Measurements from ENCODE around the gene KLF18. TPM values are rescaled to one million over a fixed set of nuclear protein-coding genes. Genes with fewer than 3 reads are reported as not detected.
"Not testable (repeated sequence)": the region's sequence is repeated elsewhere in the genome, so short reads cannot be mapped to it uniquely, and the experiment has no call there.

The KLF18 gene
- total RNA-seq, 1 experiment from 2014 or later: not detected

GRCh38 chr1:44120398-44120949 lies 21.0 kb downstream of the KLF18 start:
- no peak for DNase-seq (ENCODE audit: low spot score)

DNA sequence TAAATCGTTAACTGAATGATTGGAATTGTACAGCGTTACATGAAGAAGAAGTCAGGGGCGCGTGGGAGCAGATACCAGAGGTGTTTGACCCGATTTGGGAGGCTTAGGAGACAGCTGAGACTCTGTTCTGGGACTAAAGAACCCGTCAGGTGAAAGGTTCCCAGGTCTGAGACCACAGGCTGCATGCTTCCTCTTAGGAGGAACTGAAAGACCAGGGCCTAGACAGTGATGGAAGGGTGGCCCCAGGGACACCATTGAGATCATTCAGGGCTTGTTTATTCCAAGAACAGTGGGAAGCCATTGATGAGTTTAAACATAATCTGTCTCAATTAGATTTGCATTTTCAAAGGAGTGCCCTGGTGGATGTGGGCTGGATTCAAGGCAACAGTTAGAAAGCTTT lies 21.9 kb downstream of the KLF18 start:
- no peak for DNase-seq (ENCODE audit: low spot score)

GRCh38 chr1:44118682-44119081 lies 22.7 kb downstream of the KLF18 start, which contains the start of gene KLF17:
Gene KLF17, plus strand, starts transcription at chr1:44118821. Its CDS starts 87 bp downstream, at chr1:44118908.
- DNase-seq (ENCODE audit: low spot score): no peak

GRCh38 chr1:44117272-44117671 lies 24.2 kb downstream of the KLF18 start:
- DNase-seq (ENCODE audit: low spot score): not testable (repeated sequence)

DNA sequence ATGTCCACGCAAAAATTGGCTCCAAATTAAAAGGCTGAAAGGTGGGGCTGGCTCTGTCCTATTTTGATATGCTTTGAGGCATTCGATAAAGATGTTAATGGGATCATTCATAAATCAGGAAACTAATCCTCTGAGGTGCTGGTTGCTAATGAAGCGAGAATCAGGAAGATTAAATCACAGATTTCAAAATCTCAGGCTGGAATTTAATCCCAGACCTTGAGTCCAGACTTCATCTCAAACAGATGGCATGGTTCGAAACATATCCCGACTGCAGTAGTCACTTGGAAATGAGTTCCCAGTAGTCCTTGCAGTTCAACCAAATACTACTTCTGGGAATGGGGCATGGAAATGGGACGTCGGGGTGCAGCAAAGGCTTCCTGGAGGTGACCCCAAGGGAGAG lies 27.3 kb downstream of the KLF18 start:
- DNase-seq (ENCODE audit: low spot score): no peak

GRCh38 chr1:44113095-44113609 lies 28.3 kb downstream of the KLF18 start:
- DNase-seq (ENCODE audit: low spot score): no peak

GRCh38 chr1:44112486-44112885 lies 28.9 kb downstream of the KLF18 start:
- no peak for DNase-seq (ENCODE audit: low spot score)

DNA sequence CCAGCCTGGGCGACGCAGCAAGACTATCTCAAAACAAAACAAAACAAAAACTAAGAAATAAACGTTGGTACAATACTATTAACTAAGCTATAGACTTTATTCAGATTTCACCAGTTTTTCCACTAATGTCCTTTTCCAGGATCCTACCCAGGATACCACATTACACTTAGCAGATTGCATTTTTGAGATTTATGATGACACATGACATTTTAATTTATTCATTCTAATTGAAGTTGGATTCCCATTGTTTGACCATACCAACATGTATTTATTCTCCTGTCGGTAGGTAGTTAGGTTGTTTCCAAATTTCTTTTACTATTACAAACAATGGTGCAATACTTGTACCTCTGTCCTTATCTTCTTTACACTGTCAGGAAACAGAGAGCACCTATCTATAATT lies 29.6 kb downstream of the KLF18 start:
- no peak for DNase-seq (ENCODE audit: low spot score)

GRCh38 chr1:44110916-44111315 lies 30.5 kb downstream of the KLF18 start:
- DNase-seq (ENCODE audit: low spot score): no peak

- no peak for DNase-seq (ENCODE audit: low spot score)
Measured at GRCh38 chr1:44108971-44109370, 32.5 kb downstream of the KLF18 start.

- DNase-seq (ENCODE audit: low spot score): no peak
Measured at GRCh38 chr1:44108241-44108640, 33.2 kb downstream of the KLF18 start.

GRCh38 chr1:44105810-44106209 lies 35.6 kb downstream of the KLF18 start:
- no peak for DNase-seq (ENCODE audit: low spot score)

DNA sequence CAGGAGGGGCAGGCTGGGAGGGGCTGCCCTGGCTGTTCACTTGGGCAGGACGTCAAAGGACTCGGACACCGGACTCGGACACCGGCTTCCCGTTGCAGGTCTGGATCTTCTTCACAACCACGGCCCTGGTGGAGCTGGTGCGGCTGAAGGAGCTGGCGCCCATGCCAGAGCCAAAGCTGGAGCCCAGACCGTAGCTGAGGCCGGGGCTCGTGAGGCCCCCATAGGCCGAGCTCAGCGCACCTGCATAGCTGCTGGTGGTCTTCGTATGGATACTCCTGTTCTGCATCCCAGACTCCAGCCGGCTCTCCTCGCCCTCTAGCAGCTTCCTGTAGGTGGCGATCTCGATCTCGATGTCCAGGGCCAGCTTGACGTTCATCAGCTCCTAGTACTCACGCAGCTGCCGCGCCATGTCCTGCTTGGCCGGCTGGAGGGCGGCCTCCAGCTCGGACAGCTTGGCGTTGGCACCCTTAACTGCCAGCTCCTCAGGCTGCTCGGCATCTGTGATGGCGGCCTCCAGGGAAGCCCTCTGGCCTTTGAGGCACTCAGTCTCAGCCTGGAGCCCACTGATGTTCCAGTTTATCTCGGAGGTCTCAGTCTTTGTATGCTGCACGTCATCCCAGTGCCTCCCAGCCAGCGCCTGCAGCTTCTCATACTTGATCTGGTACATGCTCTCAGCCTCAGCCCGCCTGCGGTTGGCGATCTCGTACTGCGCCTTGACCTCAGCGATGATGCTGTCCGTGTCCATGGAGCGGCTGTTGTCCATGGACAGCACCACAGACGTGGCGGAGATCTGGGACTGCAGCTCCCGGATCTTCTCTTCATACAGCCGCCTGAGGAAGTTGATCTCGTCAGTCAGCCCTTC lies 37.9 kb downstream of the KLF18 start:
- DNase-seq (ENCODE audit: low spot score): no peak

DNA sequence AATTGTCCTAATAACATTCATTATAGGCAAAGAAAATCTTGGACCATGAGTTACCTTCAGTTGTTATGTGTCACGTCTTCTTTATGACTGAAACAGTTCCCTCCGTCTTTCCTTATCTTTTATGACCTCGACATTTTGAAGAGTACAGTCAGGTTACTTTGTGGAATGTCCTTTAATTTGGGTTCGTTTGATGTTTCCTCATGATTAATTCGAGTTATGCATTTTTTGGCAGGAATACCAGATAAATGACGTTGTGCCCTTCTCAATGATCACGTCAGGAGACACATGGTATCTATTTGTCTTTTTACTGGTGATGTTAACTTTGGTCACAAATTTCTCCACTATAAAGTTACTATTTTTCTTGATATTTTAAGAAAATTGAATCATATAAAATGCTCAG lies 40.1 kb downstream of the KLF18 start:
- DNase-seq (ENCODE audit: low spot score): no peak

DNA sequence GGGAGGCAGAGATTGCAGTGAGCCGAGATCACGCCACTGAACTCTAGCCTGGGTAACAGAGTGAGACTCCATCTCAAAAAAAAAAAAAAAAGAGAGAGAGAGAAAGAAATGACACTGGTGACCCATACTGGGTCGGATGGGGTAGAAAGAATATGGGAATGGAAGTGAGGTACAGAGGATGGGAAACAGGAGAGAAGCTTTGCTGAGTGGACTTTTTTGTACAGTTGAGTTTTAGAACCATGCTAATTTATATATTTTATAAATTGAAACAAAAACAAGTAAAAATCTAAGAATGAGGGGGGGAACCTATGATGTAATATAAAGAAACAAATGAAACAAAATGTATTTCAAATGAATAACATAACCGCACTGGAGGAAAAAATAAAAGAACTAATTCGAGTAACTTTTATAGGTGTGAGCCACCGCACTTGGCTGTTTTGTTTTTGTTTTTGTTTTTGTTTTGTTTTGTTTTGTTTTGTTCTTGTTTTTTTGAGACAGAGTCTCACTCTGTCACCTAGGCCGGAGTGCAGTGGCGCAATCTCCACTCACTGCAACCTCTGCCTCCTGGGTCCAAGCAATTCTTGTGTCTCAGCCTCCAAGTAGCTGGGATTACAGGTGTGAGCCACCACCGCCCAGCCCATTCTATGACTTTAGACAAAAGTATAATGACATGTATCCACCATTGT lies 41.1 kb downstream of the KLF18 start:
- no peak for DNase-seq (ENCODE audit: low spot score)

GRCh38 chr1:44094047-44094446 lies 47.4 kb downstream of the KLF18 start:
- no peak for DNase-seq (ENCODE audit: low spot score)

- no peak for DNase-seq (ENCODE audit: low spot score)
Measured at GRCh38 chr1:44090429-44091252, 50.8 kb downstream of the KLF18 start.

GRCh38 chr1:44089371-44090048 lies 51.9 kb downstream of the KLF18 start:
- no peak for DNase-seq (ENCODE audit: low spot score)

Data from HT-29 (cell line).